ENCODE data around the gene TMEM229B. TPM values are rescaled to one million over a fixed set of nuclear protein-coding genes. Genes with fewer than 3 reads are reported as not detected.

The TMEM229B gene
- polyA plus RNA-seq, 2 of the 4 experiments (the other 2 are of a cell fraction) = 0.19 to 0.31 TPM

DNA sequence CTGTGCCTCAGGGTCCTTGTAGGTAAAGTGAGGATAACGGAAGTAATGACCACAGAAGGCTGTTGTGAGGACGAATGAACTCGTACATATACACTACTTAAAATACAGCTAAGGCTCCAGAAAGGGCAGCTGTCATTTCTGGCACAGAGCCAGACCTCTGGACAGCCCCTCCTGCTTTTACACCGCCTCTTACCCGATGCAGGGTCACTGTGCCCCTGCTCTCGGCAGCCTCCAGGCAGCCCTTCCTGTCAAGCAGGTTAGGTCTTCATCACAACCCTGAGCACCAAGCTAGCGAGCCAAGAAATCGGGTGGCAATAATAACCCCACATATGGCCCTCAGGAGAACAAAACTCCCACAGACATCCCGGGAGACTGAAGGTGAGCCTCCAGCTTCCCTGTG lies 8.5 kb downstream of the TMEM229B start (continued):
- TF ChIP-seq ZSCAN20 (CRISPR knock-in tag; IDR thresholded peaks at IDR 0.05) = no peak
- no peak for TF ChIP-seq ZNF302 (CRISPR knock-in tag; IDR thresholded peaks at IDR 0.05)

GRCh38 chr14:67478800-67479084 lies 9.8 kb downstream of the TMEM229B start:
- Histone ChIP-seq H3K4me1 (no peaks in the 10 kb centered on the region), H3K4me3 (no peak overlapping the region), H3K4me2 (no peak overlapping the region), H3K27ac (no peak overlapping the region), H3K9me3 (no peaks in the 10 kb centered on the region)
- no peak for DNase-seq (ENCODE audit: low read depth in 1 of 2, low spot score in 1 of 2)
- no peak for ATAC-seq
- FAIRE-seq = no peak
- TF ChIP-seq RFX5 (IDR thresholded peaks at IDR 0.05) (no peak), RCOR1 (IDR thresholded peaks at IDR 0.05; ENCODE audit: low read depth, low read length) (no peak), SREBF2 (IDR thresholded peaks at IDR 0.05) (no peak), NR3C1 (IDR thresholded peaks at IDR 0.05) (no peak), HOXB13 (CRISPR knock-in tag; IDR thresholded peaks at IDR 0.05; ENCODE audit: low read depth) (no peak), SMC3 (IDR thresholded peaks at IDR 0.05) (no peak), KDM1A (IDR thresholded peaks at IDR 0.05; ENCODE audit: low read depth) (no peak), HMGXB4 (CRISPR knock-in tag; IDR thresholded peaks at IDR 0.05; ENCODE audit: borderline replicate concordance) (no peak), FOSB (CRISPR knock-in tag; IDR thresholded peaks at IDR 0.05) (no peak), FOXS1 (CRISPR knock-in tag; IDR thresholded peaks at IDR 0.05) (no peak), CHD4 (IDR thresholded peaks at IDR 0.05; ENCODE audit: borderline replicate concordance) (no peak), CBX8 (IDR thresholded peaks at IDR 0.05) (no peak), EHMT2 (IDR thresholded peaks at IDR 0.05; ENCODE audit: low read depth) (no peak), POLR2A (IDR thresholded peaks at IDR 0.05; ENCODE audit: low read length) (no peak)
- TF ChIP-seq, protein P1, sequence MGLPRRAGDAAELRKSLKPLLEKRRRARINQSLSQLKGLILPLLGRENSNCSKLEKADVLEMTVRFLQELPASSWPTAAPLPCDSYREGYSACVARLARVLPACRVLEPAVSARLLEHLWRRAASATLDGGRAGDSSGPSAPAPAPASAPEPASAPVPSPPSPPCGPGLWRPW (IDR thresholded peaks at IDR 0.05) = no peak
- WGBS (ENCODE audit: missing lambda C conversion rate) = 77% methylated on average over 2 of the region's 2 CpGs
- ChIA-PET POLR2A (no interaction called here), CTCF (interaction anchor here (1.1 to 1.4 kb wide), 4 partner anchors 14 to 188 kb away, joined by 3 to 4 read pairs (median 4); no protein-coding TSS in a partner anchor)

DNA sequence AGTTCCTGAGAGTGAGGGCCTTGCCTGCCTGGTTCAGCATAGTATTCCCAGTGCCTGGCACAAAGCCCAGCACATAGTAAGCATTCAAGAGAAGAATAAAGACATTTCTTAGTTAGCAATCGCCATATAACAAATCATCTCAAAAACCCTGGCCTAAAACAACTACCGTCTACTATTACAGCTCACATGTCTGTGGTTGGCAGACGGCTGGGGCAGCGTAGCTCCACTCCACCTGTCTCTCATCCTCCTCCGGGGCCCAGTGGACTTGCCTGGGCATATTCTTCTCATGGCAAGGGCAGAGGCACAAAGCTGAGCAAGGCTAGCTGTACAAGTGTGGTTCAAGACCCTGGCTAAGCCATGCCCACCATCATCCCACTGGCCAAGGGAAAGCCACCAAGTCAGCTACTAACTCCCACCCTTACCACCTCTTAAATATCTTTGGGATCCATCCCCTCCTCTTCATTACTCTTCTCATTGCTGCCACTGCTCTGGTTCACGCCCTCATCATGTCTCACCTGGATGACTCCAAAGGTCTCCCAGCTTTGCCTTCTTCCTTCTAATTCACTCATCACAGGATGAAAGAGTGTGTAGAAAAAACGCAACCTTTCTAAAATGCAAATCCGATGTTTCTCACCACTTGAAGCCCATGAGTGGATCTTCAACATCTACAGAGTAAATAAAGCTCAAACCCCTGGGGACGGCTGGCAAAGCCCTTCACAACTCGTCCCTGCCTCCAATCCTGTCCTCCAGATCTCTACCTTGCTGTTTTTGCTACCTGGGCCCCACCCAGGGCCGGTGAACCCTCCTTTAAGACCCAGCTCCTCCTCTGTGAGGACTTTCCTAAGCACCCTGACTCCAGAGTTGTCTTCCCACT lies 10.4 kb downstream of the TMEM229B start:
- DNase-seq (ENCODE audit: low read depth in 1 of 2, low spot score in 1 of 2) (no peak), FAIRE-seq (no peak), ATAC-seq (no peak)
- H3K9me3 ChIP-seq = no peaks in the 10 kb centered on the region
- TF ChIP-seq HMGXB4 (CRISPR knock-in tag; IDR thresholded peaks at IDR 0.05; ENCODE audit: borderline replicate concordance) (no peak), FOXS1 (CRISPR knock-in tag; IDR thresholded peaks at IDR 0.05) (no peak), ELK1 (IDR thresholded peaks at IDR 0.05; ENCODE audit: low read depth, low read length) (no peak), POLR2A (IDR thresholded peaks at IDR 0.05; ENCODE audit: low read length) (no peak), JUN (IDR thresholded peaks at IDR 0.05) (no peak), CHD4 (IDR thresholded peaks at IDR 0.05; ENCODE audit: borderline replicate concordance) (no peak), NPAS2 (CRISPR knock-in tag; IDR thresholded peaks at IDR 0.05; ENCODE audit: borderline replicate concordance) (no peak), EP300 (IDR thresholded peaks at IDR 0.05) (no peak), BCL3 (IDR thresholded peaks at IDR 0.05) (no peak), TP53 (CRISPR knock-in tag; IDR thresholded peaks at IDR 0.05) (no peak), RCOR1 (IDR thresholded peaks at IDR 0.05; ENCODE audit: low read depth, low read length) (no peak), MAZ (IDR thresholded peaks at IDR 0.05; ENCODE audit: borderline replicate concordance, low read depth, low read length) (no peak), RAD21 (conservative IDR thresholded peaks at IDR 0.05 in 1 of 2, IDR thresholded peaks at IDR 0.05 in 1 of 2) (no peak), ZFP36 (IDR thresholded peaks at IDR 0.05; ENCODE audit: borderline replicate concordance, partially characterized antibody) (no peak), NR3C1 (IDR thresholded peaks at IDR 0.05) (no peak)
- POLR2A ChIA-PET = no interaction called here
- H3K4me3 ChIP-seq = no peak overlapping the region
- peak overlapping the region in 1 of 2 experiments; percentile 42; a peak in 1 of 6 replicates for H3K27ac ChIP-seq
- 72% methylated on average over 11 of the region's 11 CpGs for WGBS (ENCODE audit: missing lambda C conversion rate)
- CTCF ChIA-PET = interaction anchor here (0.8 to 2.6 kb wide), 8 partner anchors 10 to 189 kb away, joined by 3 to 8 read pairs (median 4); partner anchors contain the start of genes ATP6V1D and TMEM229B
- no peaks in the 10 kb centered on the region for H3K4me1 ChIP-seq
- H3K4me2 ChIP-seq = no peak overlapping the region

Measured in A549 (cell line).